Vagina (tissue), 2 donors: Measurements from ENCODE around the gene SLAMF7. TPM values are rescaled to one million over a fixed set of nuclear protein-coding genes. Genes with fewer than 3 reads are reported as not detected.

ENCODE experiments used
- DNase-seq, 2 donors: peaks; one replicate each; pipeline ENCODE4 v3.0.0-alpha.2; 2017; ENCODE audit errors: extremely low spot score in 2 of 2
- H3K27ac ChIP-seq: fragments of 200-600 bp; sonication (generic); one replicate; pipeline ENCODE4 v1.5.1; 2019
- H3K27me3 ChIP-seq: fragments of 200-600 bp; sonication (generic); one replicate; pipeline ENCODE4 v1.5.1; 2019
- H3K36me3 ChIP-seq, 2 donors: fragments of 200-600 bp; sonication (generic); one replicate each; pipeline ENCODE4 v1.5.1; 2017 to 2019
- H3K4me1 ChIP-seq: fragments of 200-600 bp; sonication (generic); one replicate; pipeline ENCODE4 v1.5.1; 2019
- H3K4me3 ChIP-seq, 2 donors: fragments of 200-600 bp; sonication (generic); 1 replicate in 1 of 2; 2 replicates in 1 of 2; pipeline ENCODE4 v1.5.1; 2016 to 2019
- H3K9me3 ChIP-seq: fragments of 200-600 bp; sonication (generic); one replicate; pipeline ENCODE4 v1.5.1; 2019
- CTCF ChIP-seq, 3 experiments: fragments of 450-650 bp in 2 of 3; fragments of 200-600 bp in 1 of 3; sonication (generic) in 1 of 3; IDR thresholded peaks; one replicate each; pipeline ENCODE4 v1.5.1; 2017 to 2019; ENCODE audit warnings: antibody characterized with exemption in 3 of 3, mild to moderate bottlenecking in 2 of 3, moderate library complexity in 2 of 3
- POLR2A ChIP-seq, 2 donors: fragments of 450-650 bp; IDR thresholded peaks; one replicate each; pipeline ENCODE4 v1.6.1; 2017; ENCODE audit warnings: antibody characterized with exemption in 2 of 2, mild to moderate bottlenecking in 2 of 2, moderate library complexity in 2 of 2
- POLR2AphosphoS5 ChIP-seq, 2 donors: sonication (generic); formaldehyde crosslinking; IDR thresholded peaks; one replicate each; pipeline ENCODE4 v1.9.0; 2017; ENCODE audit warnings: antibody characterized with exemption in 2 of 2, mild to moderate bottlenecking in 2 of 2, low read depth in 1 of 2; ENCODE audit not compliant: insufficient read depth in 1 of 2
- intact Hi-C: fragments of 100-400 bp; cut with DNase I; formaldehyde crosslinking; loops from one replicate; pipeline ENCODE4 v1.15.1; 2023
- total RNA-seq: library from RNA; depleted of rRNA; stranded (reverse); fragments of >200 nt; gene quantifications from one replicate; pipeline ENCODE4 v1.2.3, GENCODE V29; 2016

Gene SLAMF7
- total RNA-seq, 1 donor from 2014 or later = 2.2 TPM

GRCh38 chr1:160800645-160801408 is 61.8 kb downstream of the SLAMF7 start:
- H3K36me3 ChIP-seq = no peaks in the 10 kb centered on the region
- TF ChIP-seq POLR2AphosphoS5 (IDR thresholded peaks at IDR 0.05; ENCODE audit: insufficient read depth in 1 of 2, low read depth in 1 of 2) (no peak), POLR2A (IDR thresholded peaks at IDR 0.05) (no peak), CTCF (IDR thresholded peaks at IDR 0.05) (no peak)
- intact Hi-C loops = no loop called here
- DNase-seq = no peak
- H3K27ac ChIP-seq = no peak overlapping the region
- no peak overlapping the region for H3K4me3 ChIP-seq
- H3K27me3 ChIP-seq = no peaks in the 10 kb centered on the region
- H3K4me1 ChIP-seq = no peaks in the 10 kb centered on the region
- H3K9me3 ChIP-seq = no peaks in the 10 kb centered on the region

- Histone ChIP-seq H3K4me1 (no peaks in the 10 kb centered on the region), H3K9me3 (no peaks in the 10 kb centered on the region), H3K27me3 (no peaks in the 10 kb centered on the region), H3K27ac (no peak overlapping the region), H3K36me3 (no peaks in the 10 kb centered on the region), H3K4me3 (no peak overlapping the region)
- intact Hi-C loops = no loop called here
- no peak for DNase-seq
- TF ChIP-seq POLR2AphosphoS5 (IDR thresholded peaks at IDR 0.05; ENCODE audit: insufficient read depth in 1 of 2, low read depth in 1 of 2) = no peak
- no peak for TF ChIP-seq CTCF (IDR thresholded peaks at IDR 0.05)
- TF ChIP-seq POLR2A (IDR thresholded peaks at IDR 0.05) = no peak
Observed at GRCh38 chr1:160801836-160802580, 63.0 kb downstream of the SLAMF7 start.

Other genes starting within 250 kb of the SLAMF7 start
- gene SLAMF6, start 216.0 kb upstream of the SLAMF7 start, total RNA-seq = 8.6 TPM
- gene CD84, start 159.8 kb upstream of the SLAMF7 start, total RNA-seq = 8.1 TPM
- gene SLAMF1, start 92.2 kb upstream of the SLAMF7 start, total RNA-seq = 6.9 TPM
- 4.7 TPM for gene CD48, start 27.4 kb upstream of the SLAMF7 start, total RNA-seq
- gene LY9, start 56.9 kb downstream of the SLAMF7 start, total RNA-seq = 4.7 TPM
- gene CD244, start 123.6 kb downstream of the SLAMF7 start, total RNA-seq = 2.0 TPM
- 1.5 TPM for gene ITLN1, start 145.9 kb downstream of the SLAMF7 start, total RNA-seq
- 2.0 TPM for gene ITLN2, start 215.6 kb downstream of the SLAMF7 start, total RNA-seq